NCI-H1694 treated with DMSO at 0.1 percent for 48 hours (cell line): ENCODE results near the gene ADPRH.
"Not testable (repeated sequence)": the region's sequence is repeated elsewhere in the genome, so short reads cannot be mapped to it uniquely, and the experiment has no call there.

Experiments
- DNase-seq: peaks from one replicate; lab custom pipeline; 2025; lab: John Stamatoyannopoulos, UW

ADPRH gene

GRCh38 chr3:119579366-119580066 lies at the start of gene ADPRH:
Gene ADPRH (plus strand): TSS chr3:119579492. CDS start chr3:119582170, 2,678 bp downstream.
- DNase-seq: no peak

DNA sequence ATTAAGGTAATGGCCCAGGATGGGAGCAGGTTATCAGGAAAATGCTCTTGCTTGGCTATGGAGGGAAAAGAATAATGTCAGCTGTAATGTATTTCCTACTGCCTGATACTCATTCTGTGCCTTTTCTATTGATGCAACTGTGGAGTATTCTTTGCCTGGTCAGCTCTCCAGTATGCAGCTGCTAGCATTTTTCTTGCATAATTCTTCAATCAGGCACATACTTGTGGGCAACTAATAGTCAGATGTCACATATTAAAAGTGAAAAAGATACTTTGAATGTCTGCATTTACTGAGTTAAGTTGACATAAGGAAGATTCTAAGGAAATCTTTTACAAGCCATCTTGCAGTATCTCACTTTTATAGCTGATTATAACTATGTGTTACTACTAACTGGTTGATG lies 49.4 kb upstream of the ADPRH start:
- DNase-seq: no peak

DNA sequence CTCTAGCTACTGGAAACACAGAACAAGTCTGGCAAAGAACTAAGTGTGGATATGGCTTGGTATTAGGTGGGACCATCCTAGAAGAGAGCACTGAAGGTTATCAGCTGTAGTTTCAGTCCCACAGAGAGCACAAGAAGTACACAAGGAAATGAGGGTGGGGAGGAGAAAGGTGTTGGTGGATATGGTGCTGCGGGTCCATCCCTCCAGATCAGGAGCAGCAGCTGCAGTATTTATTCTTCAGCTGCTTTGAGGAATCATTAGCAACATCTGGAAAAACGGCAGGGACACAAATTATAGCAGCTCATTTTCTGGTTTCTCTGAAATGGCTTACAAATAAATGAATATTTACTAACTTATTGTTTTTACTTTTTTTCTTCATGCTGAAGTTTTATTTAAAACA lies 48.8 kb upstream of the ADPRH start:
- no peak for DNase-seq

DNA sequence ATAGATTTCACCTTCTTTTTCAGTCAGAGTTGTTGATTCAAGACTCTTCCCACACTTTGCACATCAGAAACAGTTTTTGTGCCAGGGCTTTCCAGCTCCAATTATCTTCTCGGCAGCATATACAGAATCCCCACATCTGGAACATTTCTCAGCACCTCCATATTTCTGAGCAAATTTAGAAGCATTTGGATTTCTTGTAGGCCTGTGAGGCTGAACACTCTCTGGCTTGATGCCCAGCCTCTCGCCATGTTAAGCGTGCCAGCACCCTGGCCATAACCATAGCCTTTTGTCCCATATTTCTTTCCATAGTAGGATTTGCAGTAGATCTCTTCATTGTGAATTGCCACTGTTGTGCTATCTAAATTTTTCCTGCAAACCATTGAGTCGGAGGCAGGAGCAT lies 48.1 kb upstream of the ADPRH start:
- DNase-seq: no peak

GRCh38 chr3:119534296-119534695 lies 45.0 kb upstream of the ADPRH start:
- DNase-seq: no peak

- DNase-seq: no peak
These were observed 42.5 kb upstream of the ADPRH start for GRCh38 chr3:119536757-119537156.

DNA sequence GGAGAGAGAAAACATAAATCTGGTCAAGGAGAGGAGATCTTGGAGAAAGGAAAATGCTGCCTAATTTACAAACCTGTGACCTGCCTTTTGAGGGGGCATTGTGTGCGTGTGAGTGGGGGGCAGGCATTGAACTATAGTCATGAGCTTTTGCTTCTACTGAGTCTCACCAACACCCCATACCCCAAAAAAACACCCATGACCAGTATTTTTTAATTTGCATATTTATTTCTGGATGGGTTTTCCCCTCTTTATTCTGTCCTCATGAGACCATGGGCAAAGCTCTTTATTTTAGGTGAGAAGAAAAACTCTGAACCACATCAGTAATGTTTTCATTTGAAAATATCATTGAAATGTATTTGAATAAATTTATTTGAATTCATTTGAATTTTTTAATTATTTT lies 40.5 kb upstream of the ADPRH start:
- no peak for DNase-seq

DNA sequence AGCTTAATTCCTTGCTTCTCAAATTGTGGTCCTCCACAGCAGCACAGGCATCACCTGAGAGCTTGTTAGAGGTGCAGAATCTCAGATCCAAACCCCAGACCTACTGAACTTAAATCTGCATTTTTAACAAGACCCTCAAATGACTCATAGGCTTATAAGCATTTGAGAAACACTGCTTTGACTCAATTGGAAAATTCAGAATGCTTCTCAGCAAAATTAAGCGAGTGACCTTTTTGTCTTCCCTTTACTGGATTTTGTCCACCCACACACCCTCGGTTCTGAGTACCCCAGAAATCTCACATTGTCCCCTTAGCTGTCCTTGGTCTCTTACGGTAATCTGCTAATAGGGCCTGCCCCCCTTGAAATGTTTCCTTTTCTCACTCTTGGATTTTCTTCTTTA lies 37.7 kb upstream of the ADPRH start:
- no peak for DNase-seq

- DNase-seq: no peak
These were observed 37.0 kb upstream of the ADPRH start for GRCh38 chr3:119542168-119542767.

- DNase-seq: no peak
These were observed 36.1 kb upstream of the ADPRH start for GRCh38 chr3:119543147-119543546.

GRCh38 chr3:119547227-119547626 lies 32.1 kb upstream of the ADPRH start:
- no peak for DNase-seq

- no peak for DNase-seq
These were observed 31.0 kb upstream of the ADPRH start for GRCh38 chr3:119548341-119548740.

- DNase-seq: no peak
These were observed 28.9 kb upstream of the ADPRH start for GRCh38 chr3:119550192-119550910.

DNA sequence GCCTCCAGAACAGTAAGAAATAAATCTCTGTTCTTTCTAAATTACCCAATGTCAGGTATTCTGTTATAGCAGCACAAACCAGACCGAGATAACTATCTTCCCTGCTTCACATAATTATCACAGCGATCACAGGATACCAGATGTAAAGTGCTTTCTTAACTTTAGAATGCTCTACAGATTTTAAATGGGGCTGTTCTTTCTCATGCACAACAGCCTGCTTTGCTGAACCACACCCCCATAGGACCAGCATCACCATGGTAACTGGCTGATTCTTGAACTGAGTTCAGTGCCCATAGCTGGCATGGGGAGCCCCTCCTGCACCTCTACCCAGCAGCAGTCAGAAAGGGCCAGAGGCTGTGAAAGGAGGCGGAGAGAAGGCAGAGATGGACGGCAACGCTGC lies 27.7 kb upstream of the ADPRH start:
- no peak for DNase-seq

DNA sequence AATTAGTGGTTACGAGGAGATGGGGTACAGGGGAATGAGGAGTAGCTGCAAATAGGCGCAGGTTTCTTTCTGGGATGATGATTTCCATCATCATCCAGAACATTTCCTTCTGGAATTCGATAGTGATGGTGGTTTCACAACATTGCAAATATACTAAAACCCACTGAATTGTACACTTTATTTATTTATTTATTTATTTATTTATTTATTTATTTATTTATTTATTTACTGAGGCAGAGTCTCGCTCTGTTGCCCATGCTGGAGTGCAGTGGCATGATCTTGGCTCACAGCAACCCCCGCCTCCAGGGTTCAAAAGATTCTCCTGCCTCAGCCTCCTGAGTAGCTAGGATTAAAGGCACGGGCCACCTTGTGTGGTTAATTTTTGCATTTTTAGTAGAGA lies 26.4 kb upstream of the ADPRH start:
- not testable (repeated sequence) for DNase-seq

GRCh38 chr3:119553823-119554415 lies 25.4 kb upstream of the ADPRH start:
- no peak for DNase-seq

DNA sequence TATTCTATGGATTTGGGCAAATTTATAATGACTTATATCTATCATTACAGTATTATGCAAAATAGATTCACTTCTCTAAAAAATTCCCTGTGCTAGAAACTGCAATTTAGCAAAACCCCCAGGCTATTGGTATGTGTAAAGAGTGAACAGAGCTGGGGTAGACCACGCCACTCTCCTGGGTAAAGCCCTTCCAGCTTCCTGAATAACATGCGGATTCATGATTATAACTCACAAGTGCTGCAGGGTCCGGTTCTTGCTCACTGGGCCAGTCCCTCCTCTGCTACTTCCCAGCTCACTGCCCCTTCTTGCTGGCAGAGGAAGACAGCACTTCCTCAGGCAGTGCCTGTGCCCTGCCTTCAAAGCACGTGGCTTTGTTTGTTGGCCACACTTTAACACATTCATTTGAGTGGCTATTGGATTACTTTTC lies 24.0 kb upstream of the ADPRH start:
- DNase-seq: no peak

DNA sequence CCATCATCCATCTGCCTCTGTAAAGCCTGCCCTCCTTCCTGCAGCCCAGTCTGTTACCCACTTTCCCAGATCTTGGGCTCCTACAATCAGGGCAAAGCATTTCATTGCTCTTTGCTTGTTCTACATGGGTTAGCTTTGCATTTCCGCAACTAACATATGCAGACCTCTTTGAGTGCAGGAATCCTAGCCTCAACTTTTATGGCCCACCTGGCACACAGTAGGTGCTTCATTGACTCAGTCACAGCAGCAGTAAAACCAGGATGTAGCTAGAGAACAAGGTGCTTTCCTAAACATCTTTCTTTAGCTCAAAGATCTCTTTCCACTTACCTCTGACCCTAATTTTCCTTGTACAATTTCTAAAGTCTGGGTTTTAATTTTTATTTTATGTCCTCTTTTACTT lies 23.4 kb upstream of the ADPRH start:
- DNase-seq: no peak

- DNase-seq: no peak
These were observed 22.0 kb upstream of the ADPRH start for GRCh38 chr3:119557192-119557876.

DNA sequence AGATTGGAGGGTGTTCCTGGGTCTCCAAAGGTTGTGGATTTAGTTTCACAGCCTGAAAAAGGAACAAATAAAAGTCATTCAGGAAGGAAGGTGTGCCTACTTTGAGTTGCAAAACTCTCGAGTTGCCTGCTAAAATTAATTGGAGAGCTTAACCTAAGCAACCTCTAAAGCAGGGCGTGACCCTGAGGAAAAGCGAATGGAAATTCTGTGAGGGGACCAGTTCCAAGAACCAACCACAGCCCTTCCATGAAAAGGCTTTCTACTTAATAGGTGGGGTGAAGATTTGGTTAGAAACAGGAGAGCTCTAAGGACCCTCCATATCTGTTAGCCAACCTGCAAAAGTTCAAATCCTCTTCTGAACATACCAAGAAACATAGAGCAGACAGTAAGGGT lies 21.4 kb upstream of the ADPRH start:
- no peak for DNase-seq

DNA sequence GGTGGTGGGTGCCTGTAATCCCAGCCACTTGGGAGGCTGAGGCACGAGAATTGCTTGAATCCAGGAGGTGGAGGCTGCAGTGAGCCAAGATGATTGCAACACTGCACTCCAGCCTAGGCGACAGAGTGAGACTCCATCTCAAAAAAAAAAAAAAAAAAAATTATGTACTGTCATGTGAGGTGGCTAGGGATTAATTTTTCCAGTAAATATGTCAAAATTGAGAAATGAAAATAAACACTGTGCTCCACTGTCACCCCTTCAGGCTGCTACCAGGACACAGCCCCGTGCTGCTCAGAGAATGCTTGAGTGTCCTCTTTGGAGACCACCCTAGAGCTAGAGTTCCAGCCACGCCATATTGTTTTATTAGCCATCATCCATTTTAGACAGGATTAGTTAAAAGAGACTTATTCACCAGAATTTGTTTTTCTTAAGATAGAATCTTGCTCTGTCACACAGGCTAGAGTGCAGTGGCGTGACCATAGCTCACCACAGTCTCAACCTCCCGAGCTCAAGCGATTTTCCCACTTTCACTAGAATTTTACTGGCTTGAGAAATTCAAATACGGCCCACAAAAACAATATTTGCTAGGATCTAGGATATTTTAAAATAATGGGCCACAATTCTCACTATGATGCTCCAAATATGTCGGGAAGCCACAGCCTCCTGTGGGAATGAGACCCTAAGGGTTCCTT lies 20.5 kb upstream of the ADPRH start:
- DNase-seq: no peak
